GM19099 (cell line): ENCODE measurements around the gene BHLHA9.
A peak's percentile ranks its signal among the peaks of the same experiment; 100 is the strongest.

ENCODE experiments used
- POLR2A ChIP-seq: IDR thresholded peaks from 3 replicates; pipeline ENCODE4 v1.6.1; 2011; ENCODE audit warnings: low read depth; ENCODE audit not compliant: insufficient read length; ENCODE audit errors: extremely low read depth

Gene BHLHA9

GRCh38 chr17:1270210-1271029 lies at the start of gene BHLHA9:
BHLHA9 (plus strand) TSS chr17:1270444; CDS start chr17:1270564, 120 bp downstream.
- no peak for TF ChIP-seq POLR2A

DNA sequence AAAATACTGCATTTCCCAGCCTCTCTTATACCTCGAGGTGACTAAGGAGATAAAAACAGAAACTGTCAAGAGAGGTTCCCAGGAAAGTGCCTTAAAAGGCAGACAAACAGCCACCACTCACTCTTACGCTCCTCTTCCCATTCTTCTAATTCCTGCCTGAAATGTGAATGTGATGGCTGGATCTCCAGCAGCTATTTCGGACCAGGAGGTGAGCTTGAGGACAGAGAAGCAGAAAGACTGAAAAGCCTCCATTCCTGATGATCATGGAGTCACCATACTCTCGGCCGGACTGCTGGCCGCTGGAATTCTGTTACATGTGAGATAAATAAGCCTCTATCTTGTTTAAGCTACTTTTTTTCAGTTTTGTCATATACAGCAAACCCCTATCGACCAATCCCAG lies 49.0 kb upstream of the BHLHA9 start:
- TF ChIP-seq POLR2A, result no peak

- TF ChIP-seq POLR2A, result no peak
Measured at GRCh38 chr17:1222321-1222720, 47.9 kb upstream of the BHLHA9 start.

DNA sequence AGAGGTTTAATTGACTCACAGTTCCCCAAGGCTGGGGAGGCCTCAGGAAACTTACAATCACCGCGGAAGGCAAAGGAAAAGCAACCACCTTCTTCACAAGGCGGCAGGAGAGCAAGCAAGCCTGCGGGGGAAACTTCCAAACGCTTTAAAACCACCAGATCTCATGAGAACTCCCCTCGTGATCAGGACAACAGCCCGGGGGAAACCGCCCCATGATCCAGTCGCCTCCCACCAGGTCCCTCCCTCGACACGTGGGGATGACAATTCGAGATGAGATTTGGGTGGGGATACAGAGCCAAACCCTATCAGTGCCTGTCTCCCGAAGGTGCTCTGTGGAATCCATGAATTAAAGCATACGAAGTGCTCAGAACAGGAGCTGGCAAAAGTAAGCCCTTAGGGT lies 46.6 kb upstream of the BHLHA9 start:
- TF ChIP-seq POLR2A, result no peak

GRCh38 chr17:1224330-1224729 lies 45.9 kb upstream of the BHLHA9 start:
- no peak for TF ChIP-seq POLR2A

GRCh38 chr17:1226308-1226707 lies 43.9 kb upstream of the BHLHA9 start:
- TF ChIP-seq POLR2A, result no peak

DNA sequence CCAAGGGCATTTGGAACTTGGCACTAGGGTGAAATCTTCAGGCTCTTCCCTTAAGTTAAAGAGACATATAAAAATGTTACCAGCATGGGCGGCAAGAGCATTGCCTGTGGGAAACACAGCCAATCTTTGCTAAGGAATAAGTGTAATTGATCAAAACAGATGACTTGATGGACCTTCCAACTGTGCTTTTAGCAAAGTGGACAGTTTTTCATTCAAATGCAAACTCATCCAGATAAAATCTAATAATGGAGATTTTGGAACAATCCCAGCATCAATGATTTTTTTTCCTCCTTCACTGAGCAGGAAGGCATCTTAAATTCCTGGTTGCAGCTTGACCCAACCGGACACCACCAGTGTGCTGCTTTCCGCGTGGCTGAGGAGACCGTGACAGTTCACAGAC lies 42.9 kb upstream of the BHLHA9 start:
- no peak for TF ChIP-seq POLR2A

DNA sequence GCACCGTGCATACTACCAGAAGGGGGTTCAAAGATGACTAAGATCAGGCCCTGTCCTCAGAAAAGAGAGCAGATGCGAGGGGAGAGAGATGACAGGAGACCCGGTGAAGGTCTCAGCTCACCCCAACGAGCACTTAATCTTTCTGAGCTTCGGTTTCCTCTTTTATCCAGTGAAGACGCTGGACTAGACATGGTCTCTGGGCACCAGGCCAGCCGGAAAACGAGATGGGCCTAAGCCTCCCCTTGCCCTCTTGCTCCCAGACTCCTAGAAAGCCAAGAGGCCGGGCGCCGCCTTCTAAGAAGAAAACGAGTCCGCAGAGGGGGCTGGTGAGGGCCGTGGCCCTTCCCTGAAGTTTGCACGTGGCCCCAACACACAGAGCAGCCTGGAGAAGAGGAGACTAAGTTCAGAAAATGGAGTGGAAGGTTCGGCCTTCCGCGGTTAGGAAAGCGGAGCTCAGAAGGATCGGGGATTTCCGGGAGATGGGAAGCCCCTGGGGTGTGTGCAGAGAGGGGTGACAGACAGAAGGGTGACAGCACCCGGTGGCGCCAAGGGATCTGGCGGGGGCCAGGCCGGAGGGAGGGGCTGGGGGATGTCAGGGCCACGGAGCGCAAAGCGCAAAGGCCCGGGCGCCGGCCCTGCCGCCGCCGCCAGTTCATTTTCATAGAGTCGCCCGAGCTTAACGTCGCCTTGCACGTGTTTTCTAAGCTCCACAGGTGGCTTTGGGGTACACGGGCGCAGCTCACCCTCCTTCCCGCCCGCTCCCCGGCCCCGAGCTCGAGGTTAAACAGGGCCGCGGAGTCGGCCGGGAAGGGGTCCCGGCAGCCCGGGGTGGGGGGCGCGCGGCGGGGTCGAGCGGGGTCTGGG lies 42.1 kb upstream of the BHLHA9 start:
- peak; percentile 54 for TF ChIP-seq POLR2A

DNA sequence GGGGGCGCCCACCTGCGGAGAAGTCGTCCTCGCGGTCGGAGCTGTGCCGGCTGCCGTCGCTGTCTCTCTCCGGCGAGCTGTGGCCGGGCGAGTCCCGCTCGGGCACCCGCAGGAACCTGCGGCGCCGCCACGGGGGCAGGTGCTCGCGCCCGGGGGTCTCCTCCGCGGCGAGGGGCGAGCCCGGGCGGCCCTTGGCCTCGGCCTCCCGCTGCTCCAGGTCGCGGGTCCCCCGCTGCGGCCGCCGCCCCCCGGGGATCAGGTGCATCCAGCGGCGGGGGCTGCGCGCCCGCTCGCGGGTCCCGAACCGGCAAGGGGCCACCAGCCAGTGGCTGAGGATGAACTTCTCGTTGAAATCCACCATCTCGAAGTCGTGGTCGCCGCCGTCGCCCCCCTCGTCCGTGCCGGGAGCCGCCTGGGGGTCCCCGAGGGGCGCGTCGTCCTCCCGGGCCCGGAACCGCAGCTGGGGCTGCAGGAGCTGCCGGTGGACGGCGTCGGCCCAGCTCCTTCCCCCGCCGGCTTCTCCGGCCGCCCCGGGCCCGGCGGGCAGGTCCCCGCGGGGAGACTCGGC lies 41.4 kb upstream of the BHLHA9 start:
- no peak for TF ChIP-seq POLR2A

DNA sequence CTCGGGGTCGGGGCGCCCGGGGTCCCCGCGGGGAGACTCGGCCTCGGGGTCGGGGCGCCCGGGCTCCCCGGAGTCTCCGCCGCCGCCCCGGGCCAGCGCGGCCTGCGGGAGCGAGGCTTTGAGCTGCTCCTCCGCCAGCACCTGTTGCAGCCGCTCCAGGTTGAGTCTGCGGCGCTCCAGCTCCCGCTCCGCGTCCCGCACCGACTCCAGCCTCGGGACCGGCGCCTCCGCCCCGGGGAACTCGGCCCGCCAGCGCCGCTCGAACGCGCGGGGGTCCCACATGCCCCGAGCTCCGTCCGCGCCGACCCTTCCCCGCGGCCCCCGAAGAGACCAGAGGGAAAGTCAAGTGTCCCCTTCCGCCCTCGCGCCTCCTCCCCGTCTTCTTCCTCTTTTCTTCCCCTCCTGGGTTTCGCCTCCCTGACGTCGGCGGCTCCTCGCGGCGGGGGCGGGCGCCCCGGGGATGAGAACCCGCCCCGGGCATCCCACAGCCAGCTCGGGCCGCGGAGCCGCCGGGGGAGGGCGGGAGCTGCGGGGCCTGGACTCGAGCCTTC lies 40.8 kb upstream of the BHLHA9 start:
- TF ChIP-seq POLR2A, result peak; percentile 82

GRCh38 chr17:1229900-1230501 lies 40.2 kb upstream of the BHLHA9 start:
- TF ChIP-seq POLR2A, result no peak

- no peak for TF ChIP-seq POLR2A
Measured at GRCh38 chr17:1231456-1231855, 38.8 kb upstream of the BHLHA9 start.

DNA sequence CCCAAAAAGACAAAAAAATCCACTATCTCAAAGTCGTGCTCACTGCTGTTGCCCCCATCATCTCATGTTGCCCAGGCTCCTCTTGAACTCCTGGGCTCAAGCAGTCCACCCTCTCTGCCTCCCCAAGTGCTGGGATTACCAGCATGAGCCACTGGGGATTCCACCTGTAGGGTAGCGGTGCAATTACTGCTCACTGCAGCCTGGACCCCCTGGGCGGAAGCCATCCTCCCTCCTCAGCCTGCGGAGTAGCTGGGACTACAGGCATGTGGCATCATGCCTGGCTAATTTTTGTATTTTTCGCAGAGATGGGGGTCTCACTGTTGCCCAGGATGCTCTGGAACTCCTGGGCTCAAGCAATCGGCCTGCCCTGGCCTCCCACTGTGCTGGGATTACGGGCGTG lies 37.9 kb upstream of the BHLHA9 start:
- no peak for TF ChIP-seq POLR2A

GRCh38 chr17:1232786-1233185 lies 37.5 kb upstream of the BHLHA9 start:
- no peak for TF ChIP-seq POLR2A

- TF ChIP-seq POLR2A, result no peak
Measured at GRCh38 chr17:1234455-1234854, 35.8 kb upstream of the BHLHA9 start.

DNA sequence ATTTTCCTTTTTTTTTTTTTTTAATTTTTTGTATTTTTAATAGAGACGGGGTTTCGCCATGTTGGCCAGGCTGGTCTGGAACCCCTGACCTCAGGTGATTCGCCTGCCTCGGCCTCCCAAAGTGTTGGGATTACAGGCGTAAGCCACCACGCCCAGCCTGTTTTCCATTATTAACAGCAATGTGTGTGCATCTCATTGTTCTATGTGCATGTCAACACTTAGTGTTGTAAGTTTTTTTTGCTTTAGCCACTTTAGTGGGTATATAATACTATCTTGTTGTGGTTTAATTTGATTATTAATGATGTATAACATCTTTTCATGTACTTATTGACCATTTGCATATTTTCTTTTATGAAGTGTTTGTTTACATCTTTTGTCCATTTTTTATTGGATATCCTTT lies 32.8 kb upstream of the BHLHA9 start:
- no peak for TF ChIP-seq POLR2A

- TF ChIP-seq POLR2A, result no peak
Measured at GRCh38 chr17:1239210-1239609, 31.0 kb upstream of the BHLHA9 start.
